HG03460 (cell line): ENCODE results near the gene IFI44.

ENCODE experiments used
- ATAC-seq: cut with Tn5 transposase; IDR thresholded peaks from one replicate; pipeline ENCODE4 v1.9.1; 2021; ENCODE audit not compliant: unreplicated experiment

IFI44 gene

GRCh38 chr1:78649628-78650027, at the start of gene IFI44:
Gene IFI44, plus strand, starts transcription at chr1:78649831. Its CDS starts 365 bp downstream, at chr1:78650196.
- peak; percentile 83 for ATAC-seq

- no peak for ATAC-seq
These were observed 48.6 kb upstream of the IFI44 start for GRCh38 chr1:78601068-78601467.

- no peak for ATAC-seq
These were observed 46.4 kb upstream of the IFI44 start for GRCh38 chr1:78603206-78603605.

- ATAC-seq, result no peak
These were observed 45.0 kb upstream of the IFI44 start for GRCh38 chr1:78604643-78605042.

GRCh38 chr1:78606274-78606673, 43.4 kb upstream of the IFI44 start:
- no peak for ATAC-seq

- ATAC-seq, result no peak
These were observed 42.2 kb upstream of the IFI44 start for GRCh38 chr1:78607334-78607927.

- ATAC-seq, result no peak
These were observed 41.7 kb upstream of the IFI44 start for GRCh38 chr1:78607944-78608343.

- ATAC-seq, result peak; percentile 40
These were observed 32.0 kb upstream of the IFI44 start for GRCh38 chr1:78617615-78618026.

GRCh38 chr1:78619032-78619431, 30.6 kb upstream of the IFI44 start:
- ATAC-seq, result no peak

- ATAC-seq, result peak; percentile 9
These were observed 30.2 kb upstream of the IFI44 start for GRCh38 chr1:78619446-78619802.

GRCh38 chr1:78619803-78620579, 29.6 kb upstream of the IFI44 start, which contains the start of gene IFI44L:
Gene IFI44L, plus strand, starts transcription at chr1:78620448. Its CDS starts 7,468 bp downstream, at chr1:78627916.
- peak; percentile 40 for ATAC-seq

- ATAC-seq, result no peak
These were observed 29.0 kb upstream of the IFI44 start for GRCh38 chr1:78620666-78621065.

- no peak for ATAC-seq
These were observed 27.1 kb upstream of the IFI44 start for GRCh38 chr1:78622548-78622947.

- no peak for ATAC-seq
These were observed 25.6 kb upstream of the IFI44 start for GRCh38 chr1:78624035-78624434.

GRCh38 chr1:78627321-78627720, 22.3 kb upstream of the IFI44 start:
- no peak for ATAC-seq

- ATAC-seq, result no peak
These were observed 19.0 kb upstream of the IFI44 start for GRCh38 chr1:78630600-78630999.

- no peak for ATAC-seq
These were observed 16.4 kb upstream of the IFI44 start for GRCh38 chr1:78633209-78633608.

GRCh38 chr1:78640462-78640861, 9.2 kb upstream of the IFI44 start:
- peak; percentile 68 for ATAC-seq

GRCh38 chr1:78641558-78641957, 8.1 kb upstream of the IFI44 start:
- ATAC-seq, result no peak

- ATAC-seq, result no peak
These were observed 3.9 kb upstream of the IFI44 start for GRCh38 chr1:78645723-78646122.

- no peak for ATAC-seq
These were observed 2.4 kb upstream of the IFI44 start for GRCh38 chr1:78647238-78647637.

GRCh38 chr1:78650114-78650660, 556 bp downstream of the IFI44 start:
- ATAC-seq, result no peak
